Neuronal stem cell (in vitro differentiated cells): ENCODE results near the gene TCF7L1.
"Not testable (repeated sequence)": the region's sequence is repeated elsewhere in the genome, so short reads cannot be mapped to it uniquely, and the experiment has no call there.

Source experiments
- DNase-seq: peaks from one replicate; pipeline ENCODE4 v3.0.0-alpha.2; 2013; ENCODE audit warnings: low spot score
- H2AFZ ChIP-seq: one replicate; pipeline ENCODE4 v1.6.1; 2013; ENCODE audit warnings: mild to moderate bottlenecking, low read length, inconsistent platforms
- H2AK5ac ChIP-seq: 2 replicates; pipeline ENCODE4 v1.6.1; 2013; ENCODE audit warnings: low read depth, mild to moderate bottlenecking, inconsistent platforms, low read length, moderate library complexity, mixed read lengths
- H2BK120ac ChIP-seq: 2 replicates; pipeline ENCODE4 v1.6.1; 2013; ENCODE audit warnings: low read depth, mild to moderate bottlenecking, inconsistent platforms, low read length, moderate library complexity, mixed read lengths
- H2BK12ac ChIP-seq: one replicate; pipeline ENCODE4 v1.6.1; 2013; ENCODE audit warnings: low read length, inconsistent platforms
- H2BK15ac ChIP-seq: 2 replicates; pipeline ENCODE4 v1.6.1; 2013; ENCODE audit warnings: mild to moderate bottlenecking, low read length, inconsistent platforms, mixed read lengths
- H2BK5ac ChIP-seq: one replicate; pipeline ENCODE4 v1.6.1; 2013; ENCODE audit warnings: inconsistent platforms, mild to moderate bottlenecking, low read length, moderate library complexity
- H3K14ac ChIP-seq: one replicate; pipeline ENCODE4 v1.6.1; 2013; ENCODE audit warnings: low read length, inconsistent platforms
- H3K18ac ChIP-seq: 2 replicates; pipeline ENCODE4 v1.6.1; 2013; ENCODE audit warnings: low read length, inconsistent platforms
- H3K23ac ChIP-seq: 2 replicates; pipeline ENCODE4 v1.6.1; 2013; ENCODE audit warnings: low read depth, mild to moderate bottlenecking, mixed read lengths, low read length, inconsistent platforms; ENCODE audit not compliant: poor library complexity
- H3K27ac ChIP-seq: replicated peaks from 3 replicates; pipeline ENCODE4 v1.5.1; 2013; ENCODE audit warnings: low read length, inconsistent platforms
- H3K27me3 ChIP-seq, 3 experiments: 2 replicates each; pipeline ENCODE4 v1.6.1; 2013; ENCODE audit warnings: low read length in 3 of 3, mild to moderate bottlenecking in 2 of 3, inconsistent platforms in 1 of 3, low read depth in 1 of 3, mixed read lengths in 1 of 3, moderate library complexity in 1 of 3; ENCODE audit not compliant: control insufficient read depth in 3 of 3, insufficient read depth in 3 of 3
- H3K36me3 ChIP-seq, 2 donors: replicated peaks in 1 of 2; 2 replicates each; pipeline ENCODE4 v1.6.1; 2013; ENCODE audit warnings: low read length in 2 of 2; ENCODE audit not compliant: control insufficient read depth in 2 of 2, insufficient read depth in 2 of 2
- H3K4ac ChIP-seq: 2 replicates; pipeline ENCODE4 v1.6.1; 2013; ENCODE audit warnings: inconsistent platforms, mild to moderate bottlenecking, low read length, moderate library complexity
- H3K4me1 ChIP-seq, 2 donors: 1 replicate in 1 of 2; 2 replicates in 1 of 2; pipeline ENCODE4 v1.6.1; 2013; ENCODE audit warnings: low read length in 2 of 2, low read depth in 1 of 2; ENCODE audit not compliant: control insufficient read depth in 2 of 2, insufficient read depth in 1 of 2
- H3K4me2 ChIP-seq: one replicate; pipeline ENCODE4 v1.6.1; 2013; ENCODE audit warnings: mild to moderate bottlenecking, low read length, inconsistent platforms; ENCODE audit not compliant: insufficient read depth, poor library complexity, severe bottlenecking
- H3K4me3 ChIP-seq, 2 donors: 2 replicates each; pipeline ENCODE4 v1.5.1; 2013; ENCODE audit warnings: low read length in 2 of 2, mild to moderate bottlenecking in 2 of 2, inconsistent platforms in 1 of 2, moderate library complexity in 1 of 2
- H3K79me1 ChIP-seq: one replicate; pipeline ENCODE4 v1.6.1; 2013; ENCODE audit warnings: low read depth, mild to moderate bottlenecking, inconsistent platforms, low read length, moderate library complexity
- H3K9ac ChIP-seq: one replicate; pipeline ENCODE4 v1.6.1; 2013; ENCODE audit warnings: mild to moderate bottlenecking, low read depth, low read length, inconsistent platforms; ENCODE audit not compliant: poor library complexity
- H3K9me3 ChIP-seq, 2 donors: replicated peaks in 1 of 2; 2 replicates each; pipeline versions ENCODE3 to v1.6.1; 2013; ENCODE audit warnings: low read length in 2 of 2, mild to moderate bottlenecking in 2 of 2, inconsistent platforms in 1 of 2, low read depth in 1 of 2, mixed read lengths in 1 of 2, moderate library complexity in 1 of 2; ENCODE audit not compliant: control insufficient read depth in 2 of 2, insufficient read depth in 1 of 2
- H4K8ac ChIP-seq: one replicate; pipeline ENCODE4 v1.6.1; 2013; ENCODE audit warnings: low read depth, mild to moderate bottlenecking, inconsistent platforms, low read length, moderate library complexity
- H4K91ac ChIP-seq: one replicate; pipeline ENCODE4 v1.6.1; 2013; ENCODE audit warnings: low read length, low read depth, mild to moderate bottlenecking, inconsistent platforms; ENCODE audit not compliant: poor library complexity
- WGBS, 2 donors: extraction: QIAGEN DNeasy Blood & Tissue Kit; methylation state at CpG; one replicate each; pipeline ENCODE4 v1.1.7; 2013; ENCODE audit warnings: missing lambda C conversion rate in 2 of 2, mixed read lengths in 1 of 2; ENCODE audit not compliant: insufficient read length in 2 of 2, insufficient replicate concordance in 1 of 2; ENCODE audit errors: extremely low coverage in 2 of 2; 5-methylcytosine and 5-hydroxymethylcytosine counted together

TCF7L1 gene

DNA sequence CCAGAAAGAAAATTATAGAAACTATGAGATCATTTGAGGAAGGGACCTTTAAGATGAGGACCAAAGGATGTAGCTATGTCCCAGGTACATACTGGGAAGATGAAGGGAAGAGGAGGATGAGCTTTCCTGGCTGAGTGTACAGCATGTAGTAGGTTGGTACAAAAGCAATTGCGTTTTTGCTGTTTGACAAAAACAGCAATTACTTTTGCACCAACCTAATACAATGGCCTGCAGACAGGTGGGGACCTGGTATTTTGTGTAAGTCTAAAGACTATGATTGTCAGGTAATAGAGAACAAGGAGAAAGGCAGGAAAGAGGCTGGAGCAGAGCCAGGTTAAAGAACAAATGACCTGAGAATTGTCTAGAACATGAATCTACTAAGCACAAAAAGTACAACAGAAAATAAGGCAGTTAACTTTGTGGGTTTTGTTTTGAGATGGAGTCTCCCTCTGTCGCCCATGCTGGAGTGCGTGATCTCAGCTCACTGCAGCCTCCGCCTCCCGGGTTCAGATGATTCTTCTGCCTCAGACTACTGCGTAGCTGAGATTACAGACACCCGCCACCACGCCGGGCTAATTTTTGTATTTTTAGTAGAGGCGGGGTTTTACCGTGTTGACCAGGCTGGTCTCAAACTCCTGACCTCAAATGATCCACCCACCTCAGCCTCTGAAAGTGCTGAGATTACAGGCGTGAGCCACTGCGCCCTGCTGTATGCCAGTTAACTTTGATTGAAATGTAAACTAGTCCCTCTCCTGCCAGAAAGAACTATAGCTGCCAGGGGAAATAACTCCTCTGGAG is 197.8 kb downstream of the TCF7L1 start:
- Histone ChIP-seq H4K91ac (no peak overlapping the region), H3K23ac (no peak overlapping the region), H3K14ac (no peak overlapping the region), H3K18ac (no peak overlapping the region), H2AK5ac (no peak overlapping the region), H2BK5ac (no peak overlapping the region), H3K4me1 (peaks cover 10 to 13% of the 10 kb centered on the region in 2 donors), H3K9me3 (no peaks in the 10 kb centered on the region), H3K79me1 (peaks cover 8% of the 10 kb centered on the region), H3K4ac (no peak overlapping the region), H3K9ac (no peak overlapping the region), H3K27ac (no peak overlapping the region), H4K8ac (no peak overlapping the region), H2AFZ (no peak overlapping the region), H3K36me3 (peaks cover 3 to 11% of the 10 kb centered on the region in 2 donors), H2BK120ac (no peak overlapping the region), H3K4me3 (no peak overlapping the region), H3K4me2 (no peak overlapping the region), H3K27me3 (no peaks in the 10 kb centered on the region), H2BK15ac (no peak overlapping the region), H2BK12ac (no peak overlapping the region)
- no peak for DNase-seq
- no CpG with 5 or more reads among the region's 13 CpGs for WGBS, 2 donors

DNA sequence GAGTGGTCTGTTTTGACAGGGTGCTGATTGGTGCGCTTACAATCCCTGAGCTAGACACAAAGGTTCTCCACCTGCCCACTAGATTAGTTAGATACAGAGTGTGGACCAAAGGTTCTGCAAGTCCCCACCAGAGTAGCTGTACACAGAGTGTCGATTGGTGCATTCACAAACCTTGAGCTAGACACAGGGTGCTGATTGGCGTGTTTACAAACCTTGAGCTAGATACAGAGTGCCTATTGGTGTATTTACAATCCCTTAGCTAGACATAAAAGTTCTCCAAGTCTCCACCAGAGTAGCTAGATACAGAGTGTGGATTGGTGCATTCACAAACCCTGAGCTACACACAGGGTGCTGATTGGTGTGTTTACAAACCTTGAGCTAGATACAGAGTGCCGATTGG is 200.7 kb downstream of the TCF7L1 start:
- not testable (repeated sequence) for H3K4me2 ChIP-seq
- WGBS, 2 donors = no CpG with 5 or more reads among the region's 4 CpGs

DNA sequence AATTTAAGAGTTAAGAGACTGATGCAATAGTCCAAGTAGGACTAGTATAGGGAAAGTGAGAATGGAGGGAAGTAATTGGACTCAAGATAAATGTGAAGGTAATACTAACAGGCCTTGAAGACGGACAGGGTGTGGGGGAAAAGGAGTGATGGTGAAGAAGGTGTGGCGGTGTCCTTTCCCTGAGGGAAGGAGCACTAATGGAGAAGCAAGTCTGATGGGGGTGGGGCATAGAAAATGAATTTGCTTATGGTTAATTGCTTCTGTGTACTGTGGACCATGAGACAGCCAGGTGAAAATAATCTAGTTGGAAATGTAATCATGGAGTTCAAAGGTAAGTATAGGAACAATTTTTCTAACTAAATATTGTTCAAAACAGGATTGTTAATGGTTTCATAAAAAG is 201.7 kb downstream of the TCF7L1 start:
- H3K27me3 ChIP-seq = no peaks in the 10 kb centered on the region
- DNase-seq = no peak
- H3K27ac ChIP-seq = no peak overlapping the region
- no peak overlapping the region for H2BK120ac ChIP-seq
- H3K9me3 ChIP-seq = no peaks in the 10 kb centered on the region
- H3K23ac ChIP-seq = no peak overlapping the region
- no peak overlapping the region for H3K4ac ChIP-seq
- H3K4me3 ChIP-seq = no peak overlapping the region
- no peak overlapping the region for H4K8ac ChIP-seq
- no peak overlapping the region for H2BK5ac ChIP-seq
- WGBS, 2 donors = no CpG with 5 or more reads among the region's 2 CpGs
- H2BK15ac ChIP-seq = no peak overlapping the region
- no peak overlapping the region for H3K18ac ChIP-seq
- peaks cover 0 to 7% of the 10 kb centered on the region in 2 donors for H3K4me1 ChIP-seq
- no peaks in the 10 kb centered on the region for H3K79me1 ChIP-seq
- H3K36me3 ChIP-seq = no peaks in the 10 kb centered on the region
- no peak overlapping the region for H4K91ac ChIP-seq
- no peak overlapping the region for H3K4me2 ChIP-seq
- no peak overlapping the region for H2BK12ac ChIP-seq
- no peak overlapping the region for H3K9ac ChIP-seq
- H2AFZ ChIP-seq = no peak overlapping the region
- no peak overlapping the region for H3K14ac ChIP-seq
- H2AK5ac ChIP-seq = no peak overlapping the region

More for the DNA sequence above, 200.7 kb downstream of the TCF7L1 start:
- H3K4me3 ChIP-seq, H3K18ac ChIP-seq, H3K36me3 ChIP-seq, H3K27ac ChIP-seq, H2AK5ac ChIP-seq, H4K91ac ChIP-seq, H2BK5ac ChIP-seq, H3K9me3 ChIP-seq, H3K27me3 ChIP-seq, H3K9ac ChIP-seq, H3K14ac ChIP-seq, H3K23ac ChIP-seq, H2BK15ac ChIP-seq, H2AFZ ChIP-seq, H4K8ac ChIP-seq, H2BK120ac ChIP-seq, H3K4me1 ChIP-seq, H3K4ac ChIP-seq, H3K79me1 ChIP-seq, H2BK12ac ChIP-seq, DNase-seq: not testable (repeated sequence)

DNA sequence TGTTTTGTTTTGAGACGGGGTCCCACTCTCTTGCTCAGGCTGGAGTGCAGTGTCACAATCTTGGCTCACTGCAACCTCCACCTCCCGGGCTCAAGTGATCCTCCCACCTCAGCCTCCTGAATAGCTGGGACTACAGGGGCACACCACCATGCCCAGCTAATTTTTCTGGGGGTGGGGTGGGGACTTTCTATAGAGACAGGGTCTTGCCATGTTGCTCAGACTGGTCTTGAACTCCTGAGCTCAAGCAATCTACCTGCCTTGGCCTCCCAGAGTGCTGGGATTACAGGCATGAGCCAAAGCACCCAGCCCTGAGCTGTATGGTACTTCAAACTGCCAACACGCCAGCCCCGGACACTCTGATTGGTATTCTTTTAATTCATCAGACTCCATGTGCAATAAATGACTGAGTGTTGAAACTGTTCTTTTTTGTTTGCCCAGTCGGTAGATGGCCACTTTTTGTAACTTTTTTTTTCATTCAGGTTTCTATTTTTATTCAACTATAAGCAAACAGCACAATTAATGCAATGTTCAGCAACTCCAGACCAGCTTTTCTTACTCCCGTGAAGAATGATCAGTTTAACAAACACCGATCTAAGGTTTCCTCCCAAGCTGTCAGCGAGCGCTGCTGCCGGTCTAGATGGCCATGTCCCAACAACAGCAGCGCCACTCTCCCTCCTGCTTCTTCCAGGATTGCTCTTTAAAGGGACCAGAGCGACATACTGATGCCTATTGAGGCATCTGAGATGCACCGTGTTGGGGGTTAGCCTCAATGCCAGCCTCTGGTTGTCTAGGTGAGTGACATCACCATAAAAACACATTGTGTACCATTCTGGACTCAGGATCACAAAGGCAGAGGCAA is 207.1 kb downstream of the TCF7L1 start:
- Histone ChIP-seq H3K23ac (peak overlapping the region; percentile 80), H3K79me1 (no peaks in the 10 kb centered on the region), H2AK5ac (no peak overlapping the region), H3K18ac (no peak overlapping the region), H3K36me3 (peaks cover 3 to 11% of the 10 kb centered on the region in 2 donors), H3K27me3 (no peaks in the 10 kb centered on the region), H3K4me1 (peaks cover 0 to 7% of the 10 kb centered on the region in 2 donors), H3K14ac (no peak overlapping the region), H4K91ac (no peak overlapping the region), H2BK12ac (no peak overlapping the region), H3K4me3 (no peak overlapping the region), H3K9me3 (no peaks in the 10 kb centered on the region), H2BK15ac (no peak overlapping the region), H3K4ac (no peak overlapping the region), H3K4me2 (no peak overlapping the region), H4K8ac (no peak overlapping the region), H2AFZ (no peak overlapping the region), H3K27ac (no peak overlapping the region), H3K9ac (no peak overlapping the region), H2BK5ac (no peak overlapping the region), H2BK120ac (no peak overlapping the region)
- no CpG with 5 or more reads among the region's 13 CpGs for WGBS, 2 donors
- DNase-seq = no peak
